Activated T-helper 1 cell treated with Interleukin-2 at 50 U/mL for 16 hours (primary cell): Measurements from ENCODE around the gene CYTH3.

Source experiments
- DNase-seq: peaks from one replicate; pipeline ENCODE4 v3.0.0-alpha.2; 2020; ENCODE audit warnings: low read depth

CYTH3 gene

DNA sequence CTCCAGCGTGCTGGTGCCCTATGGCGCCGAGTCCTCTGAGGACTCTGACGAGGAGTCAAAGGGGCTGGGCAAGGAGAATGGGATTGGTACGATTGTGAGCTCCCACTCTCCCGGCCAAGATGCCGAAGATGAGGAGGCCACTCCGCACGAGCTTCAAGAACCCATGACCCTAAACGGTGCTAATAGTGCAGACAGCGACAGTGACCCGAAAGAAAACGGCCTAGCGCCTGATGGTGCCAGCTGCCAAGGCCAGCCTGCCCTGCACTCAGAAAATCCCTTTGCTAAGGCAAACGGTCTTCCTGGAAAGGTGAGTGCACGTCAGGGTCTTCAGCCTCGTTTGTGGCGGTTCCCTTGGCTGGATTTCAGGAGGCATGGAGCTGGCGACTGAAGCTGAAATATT is 122.4 kb downstream of the CYTH3 start:
- no peak for DNase-seq

DNA sequence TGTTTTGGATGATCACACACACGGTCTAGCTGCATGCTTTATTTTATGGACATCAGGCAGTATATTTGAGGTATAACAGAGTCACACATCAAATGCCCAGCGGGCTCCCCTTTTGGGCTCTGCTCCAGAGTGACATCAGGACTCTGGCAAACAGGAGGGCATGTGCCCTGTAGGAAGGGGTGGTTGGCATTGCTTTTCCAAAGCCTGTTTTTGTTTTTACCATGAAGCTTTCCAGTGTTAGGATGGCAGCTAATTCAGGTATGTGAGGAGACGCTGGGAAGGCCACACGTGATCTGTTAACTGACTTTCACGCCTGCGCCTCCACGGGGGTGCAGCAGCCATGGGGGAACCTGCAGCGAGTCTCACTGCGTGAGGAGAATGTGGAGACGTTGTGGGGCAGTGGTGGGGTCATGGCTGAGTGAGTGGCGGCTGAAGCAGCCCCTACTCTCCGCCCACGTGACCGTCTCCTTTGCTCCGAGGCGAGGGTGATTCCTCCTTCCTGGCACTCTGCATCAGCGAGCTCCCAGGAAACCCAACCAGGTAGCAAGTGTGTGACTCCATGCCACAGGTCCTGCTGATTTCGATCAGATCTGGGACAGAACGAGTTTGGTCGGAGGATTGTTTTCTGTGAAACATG is 123.6 kb downstream of the CYTH3 start:
- no peak for DNase-seq

DNA sequence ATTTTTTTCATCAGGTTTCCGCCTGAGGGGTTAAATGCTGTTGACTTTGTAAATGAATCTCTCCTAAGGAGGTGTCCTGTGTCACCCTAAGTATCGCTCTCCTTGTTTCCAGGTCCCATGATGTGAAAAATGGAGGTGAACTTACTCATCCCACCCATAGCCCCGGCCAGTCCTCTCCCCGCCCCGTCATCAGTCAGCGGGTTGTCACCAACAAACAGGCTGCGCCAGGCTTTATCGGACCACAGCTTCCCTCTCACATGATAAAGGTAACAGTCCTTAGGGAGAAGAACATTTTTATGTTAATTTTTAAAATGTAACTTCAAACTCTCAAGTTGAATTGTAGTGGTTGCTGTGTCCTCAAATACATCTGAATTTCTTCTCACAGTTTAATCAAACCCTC is 124.8 kb downstream of the CYTH3 start:
- no peak for DNase-seq

DNA sequence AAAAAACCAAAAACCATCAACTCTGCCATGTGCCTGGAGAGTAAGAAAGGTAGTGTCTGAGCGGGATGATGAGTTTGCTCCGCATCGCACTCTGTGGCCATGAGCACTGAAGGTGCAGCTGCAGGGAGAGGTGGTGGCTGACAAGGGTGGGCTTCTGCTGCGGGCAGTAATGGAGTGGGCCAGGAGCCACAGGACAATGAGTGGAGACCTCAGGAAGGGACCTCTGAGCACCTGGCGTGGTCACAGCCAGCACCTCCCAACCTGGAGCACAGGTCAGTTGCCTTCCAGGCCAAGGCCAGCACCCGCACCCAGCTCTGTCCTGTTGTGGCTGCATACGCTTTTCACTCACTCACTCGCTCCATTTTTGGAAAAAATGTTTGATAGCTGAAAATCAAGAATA is 125.8 kb downstream of the CYTH3 start:
- no peak for DNase-seq

DNA sequence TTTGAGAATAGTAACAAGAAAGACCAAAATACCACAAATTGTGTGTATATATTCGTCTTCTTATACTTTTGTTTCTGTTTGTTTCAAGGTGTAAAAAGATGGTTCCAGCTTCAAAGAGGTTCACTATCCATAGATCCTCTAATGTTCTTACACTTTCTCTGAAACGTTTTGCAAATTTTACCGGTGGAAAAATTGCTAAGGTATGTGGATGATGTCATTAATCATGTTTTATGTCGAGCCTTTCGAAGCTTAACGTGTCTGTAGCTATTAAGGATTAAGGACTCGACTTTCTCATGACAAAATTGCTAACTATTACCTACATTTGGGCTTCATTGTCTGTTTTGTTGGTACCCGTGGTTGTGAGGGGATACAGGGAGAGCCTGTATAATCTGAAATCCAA is 128.4 kb downstream of the CYTH3 start:
- DNase-seq: no peak

DNA sequence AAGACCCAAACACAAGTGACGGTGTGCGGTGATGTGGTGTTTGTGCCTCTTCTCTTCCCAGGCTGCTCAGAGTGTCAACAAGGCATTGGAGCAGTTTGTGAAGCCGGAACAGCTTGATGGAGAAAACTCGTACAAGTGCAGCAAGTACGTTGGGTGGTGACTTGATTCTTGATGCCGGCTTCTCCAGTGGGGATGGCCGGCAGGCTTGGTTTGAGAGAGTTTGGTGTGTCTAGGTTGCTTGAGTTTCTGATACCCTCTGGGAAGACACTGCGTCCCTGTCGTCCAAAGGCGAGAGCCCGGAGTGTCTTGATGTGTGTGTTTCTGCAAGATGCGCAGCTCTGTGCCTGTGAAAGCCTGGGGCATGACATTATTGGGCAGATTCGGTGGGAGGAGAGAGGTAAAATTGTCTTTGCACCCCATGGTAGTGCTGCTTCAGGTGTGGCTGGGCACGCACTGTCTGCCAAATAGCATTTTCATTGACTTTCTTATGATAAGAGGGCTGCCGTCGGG is 129.5 kb downstream of the CYTH3 start:
- DNase-seq: no peak

DNA sequence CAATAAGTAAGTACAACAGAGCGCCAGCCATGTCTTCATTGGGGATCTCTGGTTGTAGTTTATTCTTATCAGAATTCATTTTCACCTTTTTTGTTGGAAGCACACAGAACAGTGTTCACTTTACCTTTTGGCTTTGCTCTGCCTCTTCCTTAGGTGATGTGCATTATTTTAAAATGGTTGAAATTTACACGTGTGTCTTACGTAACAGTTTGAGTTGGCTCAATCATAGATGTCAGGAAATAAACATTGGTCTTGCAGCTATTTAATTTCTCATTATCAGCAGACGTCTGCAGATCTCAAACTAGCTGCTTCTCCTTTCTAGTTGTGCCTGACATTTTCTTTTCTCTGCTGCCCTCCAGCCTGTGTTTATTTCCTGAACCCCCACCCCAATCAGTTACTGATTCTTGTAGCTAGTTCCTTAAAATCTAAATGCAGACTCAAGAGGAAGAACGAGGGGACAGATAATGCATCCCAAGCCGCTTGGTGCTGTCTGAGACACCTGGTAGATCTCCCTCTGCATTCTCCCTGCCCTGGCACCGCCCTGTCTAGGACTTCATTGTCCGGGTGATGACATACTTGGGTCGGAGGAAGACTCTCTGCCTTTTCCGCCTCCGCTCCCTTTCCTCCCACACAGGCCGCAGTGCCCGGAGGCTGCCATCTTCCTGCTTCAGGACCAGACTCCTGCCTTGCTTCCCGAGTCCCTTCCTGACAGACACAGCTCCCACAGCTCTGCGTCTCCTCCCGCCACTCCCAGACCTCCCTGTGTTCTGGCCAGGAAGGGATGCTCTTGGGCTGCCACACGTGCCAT is 133.0 kb downstream of the CYTH3 start:
- DNase-seq: no peak

DNA sequence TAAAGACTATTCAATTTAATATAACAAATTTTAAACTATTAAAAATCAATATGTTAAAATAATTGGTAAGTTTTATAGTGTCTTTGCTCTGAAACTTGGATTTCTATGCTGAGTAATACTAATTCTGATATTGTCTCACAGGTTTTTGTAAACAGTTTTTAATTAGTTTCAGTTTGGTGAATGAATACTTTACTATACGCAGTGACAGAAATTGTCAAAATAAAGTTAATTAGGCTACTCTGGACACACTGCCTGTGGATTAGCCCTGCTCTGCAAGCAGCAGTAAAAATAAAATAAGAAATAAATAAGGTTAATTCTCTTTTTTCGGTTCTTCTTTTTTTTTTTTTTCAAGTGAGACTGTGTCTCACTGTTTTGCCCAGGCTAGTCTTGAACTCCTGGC is 135.9 kb downstream of the CYTH3 start:
- DNase-seq: no peak

DNA sequence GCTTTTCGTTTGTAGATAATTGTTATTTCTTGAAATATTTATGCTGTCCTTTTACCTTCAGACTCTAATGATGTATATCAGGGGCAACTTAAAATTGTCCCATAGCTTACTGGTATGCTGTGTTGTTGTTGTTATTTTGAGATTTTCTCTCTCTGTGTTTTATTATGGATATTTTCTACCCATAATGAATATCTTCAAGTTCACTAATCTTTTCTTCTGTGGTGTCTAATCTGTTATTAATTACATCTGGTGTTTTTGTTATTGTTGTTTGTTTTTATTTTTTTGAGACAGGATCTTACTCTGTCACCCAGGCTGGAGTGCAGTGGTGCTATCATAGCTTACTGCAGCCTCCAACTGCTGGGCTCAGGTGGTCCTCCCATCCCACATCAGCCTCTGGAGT is 139.2 kb downstream of the CYTH3 start:
- DNase-seq: no peak

DNA sequence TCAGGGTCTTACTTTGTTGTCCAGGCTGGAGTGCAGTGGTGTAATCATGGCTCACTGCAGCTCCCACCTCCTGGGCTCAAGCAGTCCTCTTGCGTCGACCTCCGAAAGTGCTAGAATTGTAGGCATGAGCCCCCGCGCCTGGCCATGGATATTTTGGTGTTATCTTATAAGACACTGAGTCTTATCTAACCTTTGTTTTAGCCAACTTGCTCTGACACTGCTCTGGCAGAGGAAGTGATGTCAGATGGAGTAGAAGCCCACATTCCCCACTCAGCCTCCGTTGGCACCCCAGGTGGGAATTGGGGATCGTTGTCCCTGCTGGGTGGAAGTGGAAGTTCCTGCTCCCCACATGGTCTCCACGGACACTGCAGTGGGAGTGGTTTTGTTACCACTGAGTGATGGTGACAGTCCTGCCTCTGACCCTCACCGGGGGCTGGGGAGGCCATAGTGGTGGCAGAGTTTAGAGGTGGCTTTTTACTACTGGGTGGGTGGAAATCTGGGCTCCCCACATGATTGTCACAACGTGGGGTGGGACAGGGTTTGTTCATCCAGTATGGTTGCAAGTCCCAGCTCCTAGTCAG is 142.3 kb downstream of the CYTH3 start:
- no peak for DNase-seq

DNA sequence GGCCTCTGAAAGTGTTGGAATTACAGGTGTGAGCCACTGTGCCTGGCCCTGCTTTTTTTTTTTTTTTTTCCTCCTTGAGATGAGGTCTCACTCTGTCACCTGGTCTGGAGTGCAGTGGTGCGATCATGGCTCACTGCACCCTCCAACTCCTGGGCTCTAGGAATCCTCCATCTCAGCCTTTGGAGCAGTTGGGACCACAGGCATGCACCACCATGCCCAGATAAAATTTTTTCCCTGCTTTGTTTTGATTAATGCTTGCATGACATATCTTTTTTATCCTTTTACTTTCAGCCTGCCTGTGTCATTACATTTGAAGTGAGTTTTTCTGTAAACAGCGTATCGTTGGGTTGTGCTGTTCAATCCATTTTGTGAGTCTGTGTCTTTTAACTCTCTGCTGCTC is 144.2 kb downstream of the CYTH3 start:
- DNase-seq: no peak

DNA sequence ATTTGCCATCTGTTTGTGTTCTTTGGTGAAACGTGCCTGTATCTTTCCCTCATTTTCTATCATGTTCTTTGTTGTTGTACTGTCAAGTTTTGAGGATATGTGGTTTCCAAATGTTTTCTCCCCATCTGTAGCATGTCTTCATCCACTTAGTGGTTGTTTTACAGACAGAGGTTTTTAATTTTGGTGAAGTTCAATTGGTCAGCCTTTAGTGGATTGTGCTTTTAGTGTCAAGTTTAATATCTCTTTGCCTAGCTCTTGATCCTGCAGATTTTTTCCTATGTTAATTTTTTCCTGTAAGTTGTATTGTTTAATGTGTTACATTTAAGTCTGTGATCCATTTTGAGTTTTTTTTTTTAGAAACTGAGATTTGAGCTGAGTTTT is 145.3 kb downstream of the CYTH3 start:
- no peak for DNase-seq

DNA sequence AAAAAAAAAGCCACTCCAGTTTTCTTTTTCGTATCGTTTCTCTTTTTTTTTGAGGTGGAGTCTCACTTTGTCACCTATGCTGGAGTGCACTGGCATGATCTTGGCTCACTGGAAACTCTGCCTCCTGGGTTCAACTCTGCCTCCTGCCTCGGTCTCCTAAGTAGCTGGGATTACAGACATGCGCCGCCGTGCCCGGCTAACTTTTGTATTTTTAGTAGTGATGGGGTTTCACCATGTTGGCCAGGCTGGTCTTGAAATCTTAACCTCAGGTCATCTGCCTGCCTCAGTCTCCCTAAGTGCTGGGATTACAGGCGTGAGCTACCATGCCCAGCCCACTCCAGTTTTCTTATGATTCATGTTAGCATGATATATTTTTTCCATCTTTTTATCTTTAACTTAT is 148.6 kb downstream of the CYTH3 start:
- no peak for DNase-seq

DNA sequence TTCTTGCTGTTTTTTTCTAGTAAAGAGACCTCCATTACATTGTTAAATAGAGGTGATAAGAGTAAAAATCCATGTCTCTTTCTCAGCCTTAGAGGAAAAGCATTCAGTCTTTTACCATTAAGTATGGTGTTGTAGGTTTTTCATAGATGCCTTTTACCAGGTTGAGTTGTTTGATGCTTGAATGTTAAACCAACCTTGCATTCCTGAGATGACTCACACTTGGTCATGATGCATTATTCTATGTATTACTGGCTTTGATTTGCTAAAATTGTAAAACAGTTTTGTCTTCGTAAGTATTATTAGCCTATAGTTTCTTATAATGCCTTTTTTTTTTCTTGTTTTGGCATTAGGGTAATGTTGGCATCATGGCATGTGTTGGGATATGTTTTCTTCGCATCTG is 151.3 kb downstream of the CYTH3 start:
- no peak for DNase-seq

DNA sequence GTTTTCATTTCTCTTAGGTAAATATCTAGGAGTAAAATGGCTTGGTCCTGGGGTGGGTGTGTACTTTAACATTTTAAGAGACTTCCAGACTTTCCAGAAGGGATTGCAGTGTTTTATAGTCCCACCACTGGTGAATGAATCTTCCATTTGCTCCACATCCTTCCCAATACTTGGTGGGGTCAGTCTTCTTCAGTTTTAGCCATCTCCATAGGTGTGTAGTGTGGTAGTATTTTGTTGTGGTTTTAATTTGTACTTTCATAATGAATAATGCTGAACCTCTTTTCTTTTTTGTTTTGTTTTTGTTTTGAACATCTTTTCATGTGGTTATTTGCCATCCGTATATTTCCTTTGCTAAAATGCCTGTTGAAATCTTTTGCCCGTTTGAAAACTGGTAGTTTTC is 154.9 kb downstream of the CYTH3 start:
- DNase-seq: no peak

DNA sequence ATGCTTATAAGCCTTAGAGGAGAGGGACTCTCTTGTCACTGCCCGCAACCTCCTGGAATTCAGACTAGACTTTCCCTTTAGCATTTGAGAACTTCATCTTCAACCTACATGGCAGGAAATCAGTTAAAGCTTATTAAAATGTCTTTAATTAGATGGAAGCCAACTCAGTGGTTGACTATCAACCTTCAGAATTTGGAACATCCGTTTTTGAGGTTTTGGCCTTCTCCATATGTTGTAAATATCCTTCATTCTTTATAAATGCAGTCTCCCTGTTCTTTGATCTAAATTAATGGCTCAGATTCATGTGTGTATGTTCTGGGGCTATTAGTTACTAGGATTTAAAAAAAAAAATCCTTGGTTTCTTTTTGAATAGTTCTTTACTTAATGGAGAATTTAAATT is 156.2 kb downstream of the CYTH3 start:
- DNase-seq: no peak
